Measurements from ENCODE around the gene CCDC171.
"Not testable (repeated sequence)": the region's sequence is repeated elsewhere in the genome, so short reads cannot be mapped to it uniquely, and the experiment has no call there.

The CCDC171 gene

GRCh38 chr9:15570769-15571168 lies 17.9 kb downstream of the CCDC171 start:
- FAIRE-seq, result no peak

GRCh38 chr9:15572200-15572770 lies 19.4 kb downstream of the CCDC171 start:
- no peak for FAIRE-seq

- FAIRE-seq, result no peak
Observed at GRCh38 chr9:15576350-15577050, 23.7 kb downstream of the CCDC171 start.

- FAIRE-seq, result no peak
Observed at GRCh38 chr9:15578714-15579113, 25.9 kb downstream of the CCDC171 start.

- FAIRE-seq, result no peak
Observed at GRCh38 chr9:15584379-15584778, 31.5 kb downstream of the CCDC171 start.

- no peak for FAIRE-seq
Observed at GRCh38 chr9:15592317-15592716, 39.5 kb downstream of the CCDC171 start.

GRCh38 chr9:15592940-15593339 lies 40.1 kb downstream of the CCDC171 start:
- not testable (repeated sequence) for FAIRE-seq

- not testable (repeated sequence) for FAIRE-seq
Observed at GRCh38 chr9:15600666-15601330, 48.0 kb downstream of the CCDC171 start.

GRCh38 chr9:15606643-15607472 lies 54.0 kb downstream of the CCDC171 start:
- peak; percentile 99 for FAIRE-seq

GRCh38 chr9:15612962-15613361 lies 60.1 kb downstream of the CCDC171 start:
- no peak for FAIRE-seq

GRCh38 chr9:15617782-15618181 lies 64.9 kb downstream of the CCDC171 start:
- no peak for FAIRE-seq

- FAIRE-seq, result no peak
Observed at GRCh38 chr9:15618540-15619331, 65.9 kb downstream of the CCDC171 start.

GRCh38 chr9:15622318-15622971 lies 69.6 kb downstream of the CCDC171 start:
- FAIRE-seq, result peak; percentile 95

- FAIRE-seq, result no peak
Observed at GRCh38 chr9:15635752-15636151, 82.9 kb downstream of the CCDC171 start.

GRCh38 chr9:15640121-15640520 lies 87.3 kb downstream of the CCDC171 start:
- no peak for FAIRE-seq

- no peak for FAIRE-seq
Observed at GRCh38 chr9:15641291-15641690, 88.4 kb downstream of the CCDC171 start.

GRCh38 chr9:15642369-15642962 lies 89.6 kb downstream of the CCDC171 start:
- peak; percentile 90 for FAIRE-seq

GRCh38 chr9:15670246-15670645 lies 117.4 kb downstream of the CCDC171 start:
- FAIRE-seq, result no peak

GRCh38 chr9:15670894-15671293 lies 118.1 kb downstream of the CCDC171 start:
- no peak for FAIRE-seq

- no peak for FAIRE-seq
Observed at GRCh38 chr9:15693701-15694100, 140.9 kb downstream of the CCDC171 start.

GRCh38 chr9:15696979-15697378 lies 144.1 kb downstream of the CCDC171 start:
- no peak for FAIRE-seq
